AG04450 (cell line): ENCODE results near the gene CCDC102B. TPM values are rescaled to one million over a fixed set of nuclear protein-coding genes. Genes with fewer than 3 reads are reported as not detected.

Source experiments
- CTCF ChIA-PET: fragments of 300-600, 350-600 bp; formaldehyde crosslinking; extraction: SDS; loops from one replicate; lab custom pipeline; 2022; ENCODE audit warnings: antibody characterized with exemption, inconsistent platforms; lab: Charles Lee
- POLR2A ChIA-PET: fragments of 350-600 bp; formaldehyde crosslinking; extraction: SDS; loops from one replicate; lab custom pipeline; 2021; ENCODE audit warnings: antibody characterized with exemption, inconsistent platforms; lab: Yijun Ruan, JAX
- DNase-seq: peaks from one replicate; pipeline ENCODE4 v3.0.0-alpha.2; 2011; ENCODE audit warnings: low read depth, low spot score
- H3K27ac ChIP-seq: one replicate; pipeline ENCODE4 v1.5.1; 2012; ENCODE audit warnings: low read depth, low read length, control low read depth
- H3K27me3 ChIP-seq: one replicate; pipeline ENCODE4 v1.6.0; 2012; ENCODE audit warnings: low read length; ENCODE audit not compliant: control insufficient read depth, insufficient read depth
- H3K4me3 ChIP-seq: 2 replicates; pipeline ENCODE4 v1.5.1; 2011; ENCODE audit warnings: mild to moderate bottlenecking, low read depth, low read length, control low read depth
- H3K9me3 ChIP-seq: 2 replicates; pipeline ENCODE4 v1.5.1; 2012; ENCODE audit warnings: low read length; ENCODE audit not compliant: control insufficient read depth, insufficient read depth
- CTCF ChIP-seq: IDR thresholded peaks from 2 replicates; pipeline ENCODE4 v1.5.1; 2011; ENCODE audit warnings: low read depth, low read length, control low read depth, inconsistent platforms
- polyA plus RNA-seq: library from polyadenylated mRNA; depleted of rRNA; stranded (reverse); fragments of >200 nt; gene quantifications from 2 replicates; pipeline ENCODE4 v1.2.3, GENCODE V29; 2011

Gene CCDC102B
- polyA plus RNA-seq, 1 experiment, result 4.0 TPM

- no peaks in the 10 kb centered on the region for H3K27me3 ChIP-seq
- H3K4me3 ChIP-seq, result no peak overlapping the region
- H3K9me3 ChIP-seq, result no peaks in the 10 kb centered on the region
- TF ChIP-seq CTCF, result no peak
- ChIA-PET CTCF (no interaction called here), POLR2A (no interaction called here)
- no peak overlapping the region for H3K27ac ChIP-seq
- no peak for DNase-seq
Observed at GRCh38 chr18:68956650-68957049, 158.8 kb downstream of the CCDC102B start.

GRCh38 chr18:68960355-68960754 lies 162.5 kb downstream of the CCDC102B start:
- H3K27ac ChIP-seq, result no peak overlapping the region
- CTCF ChIA-PET, result no interaction called here
- TF ChIP-seq CTCF, result no peak
- no peak overlapping the region for H3K4me3 ChIP-seq
- no peaks in the 10 kb centered on the region for H3K27me3 ChIP-seq
- DNase-seq, result no peak
- POLR2A ChIA-PET, result no interaction called here
- no peaks in the 10 kb centered on the region for H3K9me3 ChIP-seq

- TF ChIP-seq CTCF, result no peak
- Histone ChIP-seq H3K27ac (no peak overlapping the region), H3K4me3 (no peak overlapping the region), H3K9me3 (no peaks in the 10 kb centered on the region), H3K27me3 (no peaks in the 10 kb centered on the region)
- POLR2A ChIA-PET, result no interaction called here
- DNase-seq, result no peak
- CTCF ChIA-PET, result no interaction called here
Observed at GRCh38 chr18:68962623-68963022, 164.7 kb downstream of the CCDC102B start.

DNA sequence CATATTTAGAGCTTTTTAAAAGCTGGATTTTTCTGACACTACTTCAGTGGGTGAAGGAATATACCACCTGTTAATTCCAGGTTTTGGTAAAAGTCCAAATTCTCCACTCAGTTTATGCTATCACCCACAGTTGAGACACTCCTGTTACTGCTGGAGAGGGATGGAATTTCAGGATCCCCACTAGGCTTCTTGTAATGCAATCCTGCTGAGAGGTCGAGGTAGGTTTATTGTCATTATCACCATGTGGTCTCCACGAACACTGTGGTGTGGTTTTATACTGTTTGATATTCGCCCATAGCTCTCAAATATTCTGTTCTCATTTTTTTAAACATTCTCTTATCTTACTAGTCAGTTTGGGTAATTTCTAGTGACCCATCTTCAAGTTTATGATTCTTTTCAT lies 167.9 kb downstream of the CCDC102B start:
- no peak for DNase-seq
- H3K27ac ChIP-seq, result no peak overlapping the region
- CTCF ChIA-PET, result no interaction called here

DNA sequence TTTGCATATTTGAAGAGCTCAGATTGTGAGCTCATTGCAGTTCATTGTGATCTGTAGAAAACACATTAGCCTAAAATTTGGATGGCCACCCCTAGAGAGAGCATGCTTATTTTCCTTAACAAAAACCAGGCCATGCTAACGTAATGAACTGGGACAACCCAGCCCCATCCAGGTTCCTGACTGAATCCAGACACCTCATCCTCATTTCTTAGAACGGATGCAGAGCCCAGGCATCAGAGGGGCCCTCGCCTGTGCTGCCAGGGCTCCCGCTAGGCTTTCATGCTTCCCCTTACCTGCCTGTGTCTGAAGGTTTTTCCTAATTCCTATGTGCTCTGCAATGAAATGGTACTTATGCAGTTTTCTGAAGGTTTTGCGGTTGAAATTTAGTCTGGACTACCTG lies 171.1 kb downstream of the CCDC102B start:
- Histone ChIP-seq H3K9me3 (no peaks in the 10 kb centered on the region), H3K27me3 (no peaks in the 10 kb centered on the region), H3K27ac (no peak overlapping the region), H3K4me3 (no peak overlapping the region)
- TF ChIP-seq CTCF, result no peak
- no peak for DNase-seq
- ChIA-PET CTCF (no interaction called here), POLR2A (no interaction called here)

More for the DNA sequence above, 167.9 kb downstream of the CCDC102B start:
- Histone ChIP-seq H3K4me3 (no peak overlapping the region), H3K27me3 (no peaks in the 10 kb centered on the region), H3K9me3 (no peaks in the 10 kb centered on the region)
- POLR2A ChIA-PET, result no interaction called here
- no peak for TF ChIP-seq CTCF
